GM19455 (cell line): ENCODE results near the gene DBH.

Experiments used
- ATAC-seq: cut with Tn5 transposase; IDR thresholded peaks from one replicate; pipeline ENCODE4 v1.9.1; 2021; ENCODE audit not compliant: unreplicated experiment

Gene DBH

DNA sequence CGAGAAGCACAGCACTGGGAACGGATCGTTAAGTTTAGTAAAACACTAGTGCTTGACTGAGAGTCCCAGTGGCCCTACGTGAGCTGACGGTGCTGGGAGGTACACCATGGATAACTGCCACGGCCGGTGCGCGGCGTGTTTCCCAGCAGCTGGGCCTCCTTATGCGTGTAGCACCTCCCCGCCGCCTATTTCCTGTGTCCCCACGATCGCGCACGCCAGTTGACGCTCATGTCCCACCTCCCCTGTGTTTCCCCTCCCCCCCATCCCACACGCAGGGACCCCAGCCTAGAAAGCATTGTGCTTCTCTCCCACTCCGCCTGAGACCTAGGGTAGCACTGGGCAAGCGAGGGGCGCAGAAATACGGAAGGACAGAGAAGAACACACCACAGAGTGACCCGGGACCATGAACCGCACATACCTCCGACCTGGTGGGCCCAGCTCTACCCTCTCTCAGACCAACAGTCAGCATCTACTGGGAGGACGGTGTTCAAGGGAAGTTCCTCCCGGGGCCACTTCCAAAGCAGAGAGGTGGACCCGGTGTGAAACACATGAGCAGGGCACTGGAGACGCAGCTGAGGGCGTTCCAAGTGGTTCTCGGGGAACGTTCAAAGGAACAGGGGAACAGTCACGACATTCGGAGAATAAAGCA is 45.6 kb downstream of the DBH start:
- no peak for ATAC-seq

DNA sequence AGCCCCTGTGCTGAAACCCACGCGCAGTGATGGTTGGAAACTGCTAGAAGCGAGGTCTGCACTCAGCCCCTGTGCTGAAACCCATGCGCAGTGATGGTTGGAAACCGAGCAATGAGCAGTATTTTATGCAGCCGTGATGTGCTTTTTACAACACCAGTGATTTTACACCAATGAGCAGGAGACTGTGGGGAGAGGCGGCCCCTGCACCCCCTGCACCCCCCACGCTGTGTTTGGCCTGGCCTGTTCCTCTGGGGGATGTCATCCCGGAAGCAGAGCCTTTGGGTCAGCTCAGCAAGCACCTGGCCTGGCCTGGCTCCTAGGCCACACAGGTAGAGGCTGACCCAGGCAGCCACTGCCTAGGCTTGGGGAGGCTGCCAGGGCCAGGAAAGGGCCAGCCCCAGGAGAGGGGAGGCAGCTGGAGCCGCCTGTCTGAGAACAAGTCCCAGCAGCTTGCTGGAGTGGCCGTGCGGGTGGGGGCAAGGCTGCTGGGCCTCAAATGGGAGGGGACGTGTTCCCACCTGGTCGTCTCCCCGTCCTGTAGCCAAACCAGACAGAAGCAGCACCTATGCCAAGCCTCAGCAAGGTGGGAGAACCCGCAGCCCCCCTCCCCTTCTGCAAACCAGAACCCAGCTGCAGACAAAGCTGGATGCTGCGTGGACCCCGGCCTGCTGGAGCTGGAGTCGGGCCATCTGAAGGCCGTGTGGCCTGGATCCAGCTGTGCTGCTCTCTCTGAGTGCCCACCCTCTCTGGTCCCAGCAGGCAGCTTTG is 46.8 kb downstream of the DBH start:
- ATAC-seq = no peak

DNA sequence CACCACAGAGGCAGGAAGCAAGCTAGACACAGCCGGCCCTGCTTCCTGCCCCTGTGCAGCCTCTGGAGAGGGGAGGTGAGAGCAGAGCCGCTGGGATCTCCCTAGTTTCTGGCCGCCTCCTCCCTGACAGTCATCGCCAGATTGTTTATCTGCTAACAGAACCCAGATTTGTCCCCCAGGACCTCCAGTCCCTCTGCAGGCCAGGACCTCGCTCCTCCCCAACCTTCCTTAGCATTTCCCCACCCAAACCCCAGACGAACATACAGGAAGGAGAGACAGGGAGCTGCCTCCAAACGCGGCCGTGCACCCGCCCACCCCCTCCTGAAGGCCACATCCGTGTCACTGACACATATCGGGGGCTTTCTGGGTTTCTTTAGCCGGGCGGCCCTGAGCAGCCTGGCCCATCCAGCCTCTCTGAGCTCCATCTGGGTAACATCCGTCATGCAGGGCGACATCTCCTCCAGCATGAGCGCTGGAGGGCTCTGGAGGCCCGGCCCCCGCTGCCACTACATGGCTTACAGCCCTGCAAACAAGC is 47.5 kb downstream of the DBH start:
- no peak for ATAC-seq

DNA sequence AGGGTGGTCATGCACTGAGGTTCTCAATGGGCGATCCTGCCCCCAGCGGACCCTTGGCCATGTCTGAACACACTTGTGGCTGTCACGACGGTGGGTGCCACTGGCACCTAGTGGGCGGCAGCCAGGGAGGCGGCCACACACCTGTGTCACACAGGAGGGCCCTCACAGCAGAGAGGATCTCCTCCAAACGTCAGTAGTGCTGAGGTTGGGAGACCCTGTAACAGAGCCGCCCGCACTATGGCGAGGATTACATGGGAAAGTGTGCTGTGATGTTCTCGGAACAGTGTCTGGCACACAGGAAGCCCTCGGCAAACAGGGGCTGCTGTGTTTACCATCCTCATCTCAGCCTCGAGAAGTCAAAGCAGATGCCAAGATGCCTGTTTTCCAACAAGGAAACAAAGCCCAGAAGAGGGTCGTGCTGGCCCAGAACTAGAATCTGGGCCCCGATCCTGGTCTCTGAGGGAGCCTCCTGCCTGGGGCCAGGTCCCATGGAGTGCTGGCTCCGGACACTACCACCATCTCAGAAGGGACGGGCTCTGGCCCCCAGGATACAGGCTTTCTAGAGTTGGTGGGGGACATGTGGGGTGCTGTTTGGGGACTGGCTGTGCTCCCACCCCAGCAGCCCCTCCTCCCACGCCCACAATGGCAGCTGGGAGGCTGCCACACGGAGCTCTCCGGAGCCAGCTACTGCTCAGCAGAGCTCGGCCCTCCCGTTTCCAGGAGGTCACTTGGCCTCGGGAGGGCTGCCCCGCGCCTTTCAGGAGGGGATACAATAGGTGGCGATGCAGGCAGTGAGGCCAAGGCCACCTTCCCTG is 48.2 kb downstream of the DBH start:
- no peak for ATAC-seq

DNA sequence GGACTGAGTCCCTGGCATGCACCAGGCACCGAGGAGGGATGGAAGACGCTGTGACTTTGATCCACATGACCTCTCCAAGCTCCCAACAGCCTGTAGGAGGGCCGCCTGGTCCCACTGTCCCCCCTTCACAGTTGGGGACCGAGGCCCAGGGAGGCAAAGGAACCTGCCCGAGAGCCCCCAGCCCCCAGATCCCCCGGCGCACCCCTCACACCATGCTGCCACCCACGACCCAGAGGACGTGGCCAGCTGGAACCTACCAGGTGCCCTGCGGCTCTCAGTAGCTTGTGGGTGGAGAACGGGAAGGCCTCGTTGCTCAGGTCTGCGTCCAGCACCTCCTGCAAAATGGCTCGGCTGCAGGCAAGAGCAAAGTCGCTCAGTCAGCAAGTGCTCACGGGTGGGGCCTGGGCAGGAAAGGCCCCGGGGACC is 48.8 kb downstream of the DBH start:
- no peak for ATAC-seq

DNA sequence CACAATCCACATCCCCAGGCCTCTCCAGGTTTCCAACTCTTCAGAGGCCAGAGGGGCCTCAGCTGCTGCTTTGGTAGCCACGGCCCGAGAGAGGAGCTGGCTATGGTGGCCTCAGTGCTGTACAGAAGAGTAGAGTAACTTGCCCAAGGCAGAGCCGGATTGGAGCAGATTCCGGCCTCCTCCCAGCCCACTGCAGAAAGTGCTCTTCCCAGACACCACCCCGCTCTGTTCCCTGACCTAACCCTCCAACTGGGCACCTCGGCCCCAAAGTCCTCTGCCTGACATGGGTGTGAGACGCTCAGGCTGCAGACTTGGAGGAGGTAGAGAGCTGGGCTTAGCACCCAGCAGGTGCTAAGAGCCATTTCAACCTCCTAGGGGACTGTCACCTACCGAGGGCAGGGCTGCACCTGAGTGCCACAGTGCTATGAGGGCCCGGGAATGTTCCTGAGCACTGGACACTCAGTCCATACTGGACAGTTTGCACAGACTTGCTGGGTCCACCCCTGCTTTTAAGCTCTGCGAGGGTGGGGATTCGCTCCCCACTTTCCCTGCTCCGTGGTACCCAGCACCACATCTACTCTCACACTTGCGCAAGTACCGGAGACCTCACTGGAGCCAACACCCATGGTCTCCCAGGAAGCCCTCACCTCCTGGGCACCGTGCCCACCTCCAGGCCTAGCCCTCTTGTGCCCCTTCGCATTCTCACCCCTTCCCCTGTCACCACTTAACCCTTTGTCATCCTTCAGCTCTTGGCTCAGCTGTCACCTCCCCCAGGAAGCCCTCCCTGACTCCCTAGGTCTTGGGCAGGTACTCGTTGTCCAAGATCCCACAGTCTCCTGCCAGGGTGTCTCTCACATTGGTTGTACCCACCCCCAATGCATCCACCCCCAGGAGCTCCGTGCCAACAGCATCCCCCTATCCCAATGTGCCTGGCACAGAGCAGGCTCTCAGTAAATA is 49.8 kb downstream of the DBH start:
- ATAC-seq = no peak

DNA sequence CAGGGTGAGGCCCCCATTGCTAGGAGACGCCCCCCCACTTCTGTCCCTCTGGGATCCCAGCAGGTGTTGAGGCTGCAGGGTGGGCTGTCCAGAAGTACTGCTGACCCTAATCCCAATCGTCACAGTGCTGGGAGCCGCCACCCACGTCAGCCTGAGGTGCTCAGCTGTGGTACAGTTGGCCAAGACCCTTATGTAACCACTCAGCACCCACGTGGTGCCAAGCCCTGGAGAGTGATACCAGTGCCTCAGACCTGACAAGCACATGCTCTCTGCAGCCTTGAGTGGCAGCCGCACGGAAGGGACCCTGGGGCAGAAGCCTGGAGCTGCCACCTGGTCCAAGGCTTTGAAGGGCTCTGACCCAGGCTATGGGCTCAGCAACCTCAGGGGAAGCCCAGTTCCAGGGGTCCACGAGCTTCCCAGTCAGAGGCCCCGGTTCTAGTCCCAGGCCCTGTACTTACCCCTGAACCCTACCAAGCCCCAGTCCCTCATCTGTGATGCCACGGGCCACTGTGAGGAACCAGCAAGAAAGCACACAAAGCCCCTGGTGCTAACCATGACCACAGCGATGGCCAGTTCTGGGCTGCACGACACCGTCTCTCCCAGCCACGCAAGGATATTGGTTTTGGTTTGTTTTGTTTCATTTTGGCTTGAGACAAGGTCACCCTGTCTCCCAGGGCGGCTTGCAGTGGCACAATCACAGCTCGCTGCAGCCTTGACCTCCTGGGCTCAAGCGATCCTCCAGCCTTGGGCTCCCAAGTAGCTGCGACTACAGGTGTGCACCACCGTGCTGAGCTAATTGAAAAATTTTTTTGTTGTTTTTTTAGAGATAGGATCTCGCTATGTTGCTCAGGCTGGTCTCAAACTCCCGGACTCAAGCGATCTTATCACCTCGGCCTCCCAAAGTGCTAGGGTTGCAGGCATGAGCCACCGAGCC is 50.7 kb downstream of the DBH start:
- no peak for ATAC-seq

DNA sequence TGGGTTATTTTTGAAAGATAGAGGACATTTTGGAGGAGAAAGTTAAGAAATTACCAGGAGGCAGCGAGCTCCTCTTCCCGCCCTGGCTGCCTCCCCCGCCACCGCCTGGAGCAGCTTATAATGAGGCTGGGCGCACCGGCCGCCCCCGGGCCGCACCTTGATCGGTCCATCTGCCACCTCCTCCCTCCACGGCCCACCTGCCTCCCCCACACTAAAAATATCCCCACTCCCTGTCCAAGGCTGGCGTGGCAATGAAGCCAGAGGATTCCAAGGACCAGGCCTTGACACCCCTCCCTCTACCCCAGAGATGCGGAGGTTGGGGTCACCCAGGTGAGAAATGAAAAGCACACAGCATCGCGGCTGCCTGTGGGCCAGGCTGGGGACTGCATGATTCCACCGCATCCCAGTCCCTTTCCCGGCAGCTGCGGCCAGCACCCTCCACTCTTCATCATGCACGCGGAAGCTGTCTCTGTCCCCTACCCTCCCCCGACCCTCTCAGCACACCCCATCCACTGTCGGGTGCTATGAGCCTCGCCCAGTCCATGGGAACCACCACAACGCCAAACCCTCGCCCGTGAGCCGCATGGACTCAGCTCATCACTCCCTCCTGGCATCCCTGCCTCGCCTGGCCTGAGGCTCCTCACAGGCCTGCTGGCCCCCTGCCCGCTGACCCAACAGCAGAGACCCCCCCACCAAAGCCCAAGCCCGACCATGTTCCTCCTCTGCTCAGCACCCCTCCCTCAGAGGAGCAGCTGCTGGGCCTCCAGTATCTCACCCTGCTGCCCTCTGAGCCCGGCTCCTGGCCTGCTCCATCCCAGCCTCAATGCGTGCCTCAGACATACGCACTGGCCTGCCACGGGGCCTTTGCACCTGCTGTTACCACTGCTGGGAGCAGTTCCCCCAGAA is 51.9 kb downstream of the DBH start:
- ATAC-seq = no peak

DNA sequence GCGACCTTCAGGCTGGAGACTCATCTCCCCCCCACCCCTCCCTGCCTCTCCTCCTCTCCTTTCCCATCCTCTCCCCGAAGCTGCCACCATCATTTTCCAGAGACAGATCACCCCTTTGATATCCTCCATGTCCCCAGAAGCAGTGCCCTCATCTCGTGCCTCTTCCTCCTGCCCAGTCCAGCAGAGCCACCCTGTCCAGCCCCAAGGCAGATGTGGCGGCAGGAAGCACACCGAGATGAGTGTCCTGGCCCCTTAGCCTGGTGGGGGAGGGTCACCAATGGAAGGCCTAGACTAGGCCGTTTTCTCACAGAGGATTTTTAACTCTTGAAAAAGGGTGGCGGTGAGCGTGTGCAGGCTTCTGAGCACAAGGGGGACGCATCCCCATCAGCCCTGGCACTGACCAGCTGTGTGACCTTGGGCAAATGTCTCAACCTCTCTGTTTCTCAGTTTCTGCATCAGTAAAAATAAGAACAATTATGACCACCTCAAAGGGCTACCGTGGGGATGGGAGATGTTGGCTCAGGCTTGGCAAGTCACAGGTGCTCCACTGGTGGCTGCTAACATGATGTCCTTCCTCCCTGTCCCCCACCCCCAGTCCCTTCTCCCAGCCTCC is 53.1 kb downstream of the DBH start:
- no peak for ATAC-seq

DNA sequence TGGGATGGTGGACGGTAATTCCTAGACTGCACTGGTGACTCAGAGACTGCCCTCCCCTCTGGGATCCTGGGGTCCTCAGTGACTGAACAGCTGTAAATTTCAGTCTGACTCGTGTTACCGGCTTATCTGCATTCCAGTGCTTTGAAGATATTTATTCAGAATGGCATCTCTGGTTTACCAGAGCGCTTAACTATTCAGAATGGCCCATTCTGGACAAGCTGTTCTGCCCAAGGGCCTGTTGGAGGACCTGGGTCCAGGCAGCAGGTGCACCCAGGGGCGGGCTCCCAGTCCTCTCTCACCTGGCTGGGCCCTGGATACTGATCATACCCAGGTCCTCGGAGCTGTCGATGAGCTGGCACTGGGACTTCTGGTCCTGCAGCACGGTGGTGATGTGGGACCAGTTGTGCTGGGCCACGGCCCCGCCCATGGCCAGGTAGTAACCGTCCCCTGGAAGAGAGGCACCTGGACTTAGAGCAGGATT is 54.0 kb downstream of the DBH start:
- no peak for ATAC-seq

DNA sequence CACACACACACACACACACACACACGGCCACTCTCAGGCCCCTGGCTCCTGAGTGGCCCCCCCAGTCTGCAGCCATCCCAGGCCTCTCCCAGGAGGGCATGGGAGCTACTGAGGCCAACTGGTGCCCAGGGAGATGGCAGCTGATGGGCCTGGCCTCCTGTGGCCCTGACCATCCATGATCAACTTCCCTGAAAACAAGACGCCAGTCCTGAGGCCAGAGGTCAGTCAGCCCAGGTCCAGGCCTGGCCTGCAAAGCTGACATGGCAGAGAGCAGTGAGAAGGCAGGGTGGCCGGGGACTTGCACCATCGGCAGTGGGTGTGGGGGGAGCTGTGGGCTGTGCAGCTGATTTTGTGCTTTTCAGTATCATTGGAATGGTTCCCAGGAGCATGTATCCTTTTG is 55.0 kb downstream of the DBH start:
- ATAC-seq = no peak

DNA sequence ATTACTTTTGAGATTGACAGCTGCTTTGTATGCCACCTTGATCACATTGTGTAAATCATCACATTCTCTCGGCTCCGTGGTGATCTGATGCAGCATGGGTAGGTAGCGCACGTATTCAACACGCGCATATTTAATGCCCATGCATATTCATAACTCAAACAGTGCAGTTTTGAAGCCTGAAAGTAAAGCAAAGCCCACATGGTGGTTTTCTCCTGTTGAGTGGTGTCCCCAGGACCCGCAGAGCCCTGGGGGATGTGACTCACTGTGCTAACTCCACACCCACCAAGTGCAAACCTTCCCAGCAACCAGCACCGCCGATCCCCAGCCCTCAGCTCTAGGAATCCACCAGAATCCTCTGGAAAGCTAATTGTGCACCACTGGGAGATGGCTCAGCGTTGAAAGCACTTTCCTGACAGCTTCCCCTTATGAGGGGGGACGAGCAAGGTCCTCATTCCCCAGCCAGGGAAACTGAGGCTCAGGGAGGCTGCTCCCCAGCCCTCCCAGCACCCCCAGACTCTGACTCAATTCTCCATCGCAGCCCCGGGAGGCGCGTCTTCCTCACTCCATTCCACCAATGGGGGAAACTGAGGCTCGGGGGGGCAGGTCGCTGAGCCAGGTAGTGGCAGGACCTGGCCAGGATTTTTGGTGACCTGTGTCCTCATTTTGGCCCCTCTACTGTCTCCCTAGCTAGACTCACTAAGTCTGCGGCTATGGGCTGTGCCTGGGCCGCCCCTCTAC is 55.6 kb downstream of the DBH start:
- no peak for ATAC-seq

DNA sequence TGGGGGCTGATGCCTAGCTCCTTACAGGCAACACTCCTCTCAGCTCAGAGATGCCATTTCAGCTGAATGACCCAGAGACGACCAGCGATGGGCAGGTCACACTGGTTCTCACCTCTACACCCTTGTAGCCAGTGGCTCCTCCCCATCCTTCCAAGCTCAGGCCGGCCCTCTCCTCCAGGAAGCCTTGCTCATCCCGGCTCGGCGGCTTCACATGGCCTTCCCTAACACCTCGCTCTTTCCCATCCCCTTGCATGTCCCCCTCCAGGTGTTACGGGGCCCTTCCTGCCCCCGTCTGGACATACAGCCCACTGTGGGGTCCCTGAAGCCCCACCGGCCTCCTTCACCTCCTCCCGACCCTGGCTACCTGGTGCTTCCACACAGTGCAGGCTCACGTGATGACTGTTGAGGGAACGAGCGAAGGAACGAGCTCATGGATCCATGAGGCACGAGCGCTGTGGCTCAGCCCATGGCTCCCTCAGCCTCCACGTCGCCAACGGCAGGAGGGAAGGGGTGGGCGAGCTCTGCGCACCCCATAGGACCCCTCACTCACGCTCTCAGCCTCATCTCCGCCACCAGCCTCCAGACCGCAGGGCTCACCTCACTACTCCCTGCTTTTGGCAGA is 56.3 kb downstream of the DBH start:
- no peak for ATAC-seq

DNA sequence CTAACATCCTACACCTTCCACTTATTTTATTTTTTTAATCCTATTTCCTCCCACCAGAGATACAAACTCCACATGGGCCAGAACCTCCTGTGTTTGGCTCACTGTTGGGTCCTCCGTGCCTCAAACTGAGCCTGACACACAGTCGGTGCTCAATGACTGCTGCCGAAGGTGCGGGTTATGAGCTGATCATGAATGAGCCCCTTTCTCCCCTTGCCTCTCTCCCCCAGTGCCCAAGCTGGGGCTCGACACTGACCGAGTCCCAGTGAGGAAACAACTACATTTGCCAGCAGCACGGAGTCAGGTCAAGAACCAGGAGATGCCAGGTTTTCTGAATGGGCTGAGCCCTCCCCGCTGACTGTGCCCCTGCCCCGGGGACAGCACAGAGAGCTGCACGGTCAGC is 57.0 kb downstream of the DBH start:
- no peak for ATAC-seq

DNA sequence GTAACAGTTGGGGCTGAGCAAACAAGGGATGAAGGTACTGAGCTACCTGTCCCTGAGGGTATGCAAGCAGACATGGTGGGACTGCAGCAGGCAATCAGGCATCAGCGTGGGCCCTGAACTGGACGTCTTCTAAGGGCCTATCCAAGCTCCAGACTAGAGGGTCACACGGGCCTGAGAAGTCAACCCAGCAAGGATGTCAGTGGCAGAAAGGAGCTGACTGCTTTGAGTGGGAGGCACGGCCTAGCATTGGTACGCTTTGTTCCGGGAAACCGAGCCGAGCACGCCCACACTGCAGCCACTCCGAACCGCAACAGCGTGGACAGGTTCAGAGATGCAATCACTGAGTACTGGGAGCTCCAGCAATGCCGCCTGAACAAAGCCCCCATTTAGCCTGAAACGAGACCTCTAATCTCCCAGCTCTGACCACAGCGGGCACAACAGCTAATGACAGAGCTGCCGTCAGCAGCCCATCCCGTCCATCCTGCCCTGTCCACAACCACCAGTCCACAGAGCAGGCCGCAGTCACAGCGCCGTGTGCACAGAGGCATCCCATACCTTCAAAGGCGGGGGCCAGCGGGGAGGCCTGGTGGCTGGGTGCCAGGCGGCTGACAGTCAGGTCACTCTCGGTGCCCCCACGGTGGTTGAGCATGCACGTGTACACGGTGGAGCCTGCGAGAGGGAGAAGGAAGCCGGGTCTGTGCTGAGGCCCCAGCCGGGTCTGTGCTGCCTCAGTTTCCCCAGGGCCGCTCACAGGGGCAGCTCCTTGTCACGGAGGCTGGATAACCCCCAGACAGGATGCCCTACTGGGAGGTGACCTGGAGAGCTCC is 57.8 kb downstream of the DBH start:
- no peak for ATAC-seq

DNA sequence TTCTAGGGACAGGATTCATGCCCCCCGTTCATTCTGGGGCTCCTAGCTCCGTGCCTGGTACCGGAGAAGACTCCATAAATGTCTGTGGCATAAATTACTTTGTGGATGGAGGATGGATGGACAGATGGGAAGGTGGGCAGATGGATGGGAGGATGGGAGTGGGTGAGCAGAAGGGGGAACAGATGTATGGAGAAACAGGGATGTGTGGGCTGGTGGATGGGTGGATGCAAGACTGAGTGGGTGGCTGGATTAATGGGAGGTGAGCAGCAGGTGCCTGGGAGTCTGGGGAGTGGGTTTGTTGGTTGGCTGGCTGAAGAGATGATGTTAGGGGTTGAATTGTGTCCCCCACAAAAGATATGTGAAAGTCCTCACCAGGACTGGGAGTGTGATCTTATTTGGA is 58.5 kb downstream of the DBH start:
- no peak for ATAC-seq
